Measurements from ENCODE around the gene C5orf46. TPM values are rescaled to one million over a fixed set of nuclear protein-coding genes. Genes with fewer than 3 reads are reported as not detected.

C5orf46 gene
- total and polyA plus RNA-seq, 2 donors (not counting 3 experiments of a cell fraction or from before 2014, with no cell fraction given) = 0.66 TPM; not detected in 1

DNA sequence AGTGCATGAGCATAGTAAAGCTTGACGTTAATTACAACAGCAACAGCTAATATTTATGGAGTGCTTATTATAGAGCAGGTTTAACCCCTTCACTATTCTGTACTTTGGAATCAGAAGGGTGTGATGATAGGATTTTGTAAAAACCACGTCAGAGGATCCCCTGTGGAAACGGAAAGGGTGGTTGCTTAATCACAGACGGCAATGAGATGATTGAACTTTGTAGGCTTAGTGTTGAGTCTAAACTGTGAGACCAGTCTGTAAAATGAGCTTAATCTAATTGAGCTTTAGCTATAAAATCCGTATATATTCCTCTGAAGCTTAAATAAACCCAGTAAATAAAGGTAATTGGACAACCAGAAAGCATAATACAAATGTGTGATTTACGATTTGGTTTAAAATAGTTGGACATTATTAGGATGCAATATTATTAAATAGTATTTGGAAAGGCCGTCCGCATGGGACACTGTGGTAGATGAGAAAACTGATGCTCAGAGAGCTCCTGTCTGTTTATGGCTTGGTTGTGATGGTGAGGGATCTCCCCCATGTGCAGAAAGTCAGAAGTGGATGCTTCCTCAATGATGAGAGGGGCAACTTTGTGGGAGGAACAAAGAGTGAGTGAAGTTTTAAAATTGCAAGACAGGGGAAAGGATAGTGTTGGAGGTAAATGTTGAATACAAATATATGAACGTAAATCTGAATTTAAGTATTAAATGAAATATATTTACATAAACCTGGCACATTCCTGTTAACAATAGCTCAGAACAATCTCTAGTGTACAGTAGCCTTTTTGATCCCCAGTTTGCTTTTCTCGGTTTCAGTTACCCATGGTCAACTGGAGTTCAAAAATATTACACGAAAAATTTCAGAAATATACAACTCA is 51.2 kb downstream of the C5orf46 start:
- H3K9ac ChIP-seq (replicated peaks; ENCODE audit: extremely low read depth, insufficient read depth, low read length) = no peak overlapping the region
- dilution Hi-C loops (cut with MboI; ENCODE audit: extremely low pct_ligation_motif_present, low sequenced_read_pairs) (no loop called here), intact Hi-C loops (cut with micrococcal nuclease) (loop anchor here (10.0 kb wide), 1 partner anchor 520 kb away; no protein-coding TSS in a partner anchor)
- no peaks in the 10 kb centered on the region for H3K9me3 ChIP-seq (replicated peaks; ENCODE audit: control insufficient read depth, insufficient read depth, low read length)
- TF ChIP-seq JUN (IDR thresholded peaks at IDR 0.05; ENCODE audit: borderline replicate concordance, insufficient read depth, insufficient read length, low read depth) (no peak), GATA2 (IDR thresholded peaks at IDR 0.05; ENCODE audit: insufficient read depth, insufficient read length, low read depth, low read length) (no peak), POLR2A (IDR thresholded peaks at IDR 0.05; ENCODE audit: low read depth, low read length) (no peak), POLR2AphosphoS5 (IDR thresholded peaks at IDR 0.05; ENCODE audit: insufficient read depth, low read depth, low read length) (no peak), EZH2 (IDR thresholded peaks at IDR 0.05; ENCODE audit: borderline replicate concordance, low read depth, low read length, severe bottlenecking) (no peak), FOS (IDR thresholded peaks at IDR 0.05; ENCODE audit: borderline replicate concordance, insufficient read depth, low read length) (no peak), MYC (IDR thresholded peaks at IDR 0.05; ENCODE audit: low read depth, low read length) (no peak)
- TF ChIP-seq, protein P1, sequence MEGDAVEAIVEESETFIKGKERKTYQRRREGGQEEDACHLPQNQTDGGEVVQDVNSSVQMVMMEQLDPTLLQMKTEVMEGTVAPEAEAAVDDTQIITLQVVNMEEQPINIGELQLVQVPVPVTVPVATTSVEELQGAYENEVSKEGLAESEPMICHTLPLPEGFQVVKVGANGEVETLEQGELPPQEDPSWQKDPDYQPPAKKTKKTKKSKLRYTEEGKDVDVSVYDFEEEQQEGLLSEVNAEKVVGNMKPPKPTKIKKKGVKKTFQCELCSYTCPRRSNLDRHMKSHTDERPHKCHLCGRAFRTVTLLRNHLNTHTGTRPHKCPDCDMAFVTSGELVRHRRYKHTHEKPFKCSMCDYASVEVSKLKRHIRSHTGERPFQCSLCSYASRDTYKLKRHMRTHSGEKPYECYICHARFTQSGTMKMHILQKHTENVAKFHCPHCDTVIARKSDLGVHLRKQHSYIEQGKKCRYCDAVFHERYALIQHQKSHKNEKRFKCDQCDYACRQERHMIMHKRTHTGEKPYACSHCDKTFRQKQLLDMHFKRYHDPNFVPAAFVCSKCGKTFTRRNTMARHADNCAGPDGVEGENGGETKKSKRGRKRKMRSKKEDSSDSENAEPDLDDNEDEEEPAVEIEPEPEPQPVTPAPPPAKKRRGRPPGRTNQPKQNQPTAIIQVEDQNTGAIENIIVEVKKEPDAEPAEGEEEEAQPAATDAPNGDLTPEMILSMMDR (IDR thresholded peaks at IDR 0.05; ENCODE audit: extremely low read depth in 1 of 2, insufficient read depth in 1 of 2, low read depth in 1 of 2, low read length in 2 of 2) = no peak
- TF ChIP-seq, protein P2, sequence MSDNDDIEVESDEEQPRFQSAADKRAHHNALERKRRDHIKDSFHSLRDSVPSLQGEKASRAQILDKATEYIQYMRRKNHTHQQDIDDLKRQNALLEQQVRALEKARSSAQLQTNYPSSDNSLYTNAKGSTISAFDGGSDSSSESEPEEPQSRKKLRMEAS (IDR thresholded peaks at IDR 0.05; ENCODE audit: insufficient read depth, insufficient read length) = no peak
- no peaks in the 10 kb centered on the region for H3K36me3 ChIP-seq (ENCODE audit: control insufficient read depth in 2 of 2, extremely low read depth in 1 of 2, insufficient read depth in 2 of 2, low read length in 2 of 2)
- ChIA-PET CTCF (interaction anchor here (0.5 to 12.6 kb wide), 6 partner anchors 32 to 1359 kb away, joined by 4 to 170 read pairs (median 6); no protein-coding TSS in a partner anchor), POLR2A (no interaction called here)
- H3K4me2 ChIP-seq (ENCODE audit: insufficient read depth, low read length) = no peak overlapping the region
- no peaks in the 10 kb centered on the region for H3K4me1 ChIP-seq (ENCODE audit: control insufficient read depth, extremely low read depth, insufficient read depth, low read length)
- BruUV-seq (replicated peaks) = no TSS peak
- H3K79me2 ChIP-seq (ENCODE audit: control insufficient read depth, insufficient read depth, low read length) = no peaks in the 10 kb centered on the region
- no peak overlapping the region for H3K4me3 ChIP-seq (replicated peaks in 1 of 3; ENCODE audit: insufficient read depth in 1 of 3, low read depth in 1 of 3, low read length in 3 of 3)
- H2AFZ ChIP-seq (ENCODE audit: low read depth, low read length) = no peak overlapping the region
- peaks cover 0 to 1% of the 10 kb centered on the region in 2 experiments for H3K27me3 ChIP-seq (ENCODE audit: control insufficient read depth in 2 of 2, insufficient read depth in 2 of 2, low read length in 2 of 2)
- H3K9me1 ChIP-seq (replicated peaks; ENCODE audit: control insufficient read depth, extremely low read depth, insufficient read depth, low read length) = no peaks in the 10 kb centered on the region
- no peak overlapping the region for H3K27ac ChIP-seq (ENCODE audit: insufficient read depth, low read depth, low read length)
- no peak for DNase-seq (ENCODE audit: low read depth, low spot score)
- FAIRE-seq = no peak
- H4K20me1 ChIP-seq (replicated peaks; ENCODE audit: control insufficient read depth, extremely low read depth, insufficient read depth, low read length) = no peaks in the 10 kb centered on the region

All from endothelial cell of umbilical vein (primary cell).